MCF 10A (cell line): ENCODE results near the gene BSND. TPM values are rescaled to one million over a fixed set of nuclear protein-coding genes. Genes with fewer than 3 reads are reported as not detected.
A peak's percentile ranks its signal among the peaks of the same experiment; 100 is the strongest.

Experiments used
- BruUV-seq: library from RNA; stranded (reverse); fragments of 400-500 nt; replicated peaks from 2 replicates; lab custom pipeline; 2021; lab: Mats Ljungman, UMichigan
- CTCF ChIA-PET: fragments of 300-600 bp; sonication (Branson Sonifier 250); formaldehyde crosslinking; extraction: SDS; loops from one replicate; lab custom pipeline; 2021; ENCODE audit warnings: antibody characterized with exemption, inconsistent platforms; lab: Yijun Ruan, JAX
- POLR2A ChIA-PET: fragments of 300-600, 350-650 bp; sonication (Branson Sonifier 250); formaldehyde crosslinking; extraction: SDS; loops from one replicate; lab custom pipeline; 2020; ENCODE audit warnings: antibody characterized with exemption, inconsistent platforms; lab: Yijun Ruan, JAX
- DNase-seq: peaks from one replicate; pipeline ENCODE4 v3.0.0-alpha.2; 2018; ENCODE audit not compliant: unreplicated experiment
- H3K27ac Mint-ChIP-seq: one replicate; pipeline ENCODE4 v1.8.0; 2022; ENCODE audit warnings: mild to moderate bottlenecking, low read depth, mixed read lengths; ENCODE audit not compliant: unreplicated experiment
- H3K27me3 Mint-ChIP-seq: one replicate; pipeline ENCODE4 v1.8.0; 2022; ENCODE audit warnings: mixed read lengths; ENCODE audit not compliant: insufficient read depth, unreplicated experiment
- H3K36me3 Mint-ChIP-seq: one replicate; pipeline ENCODE4 v1.8.0; 2022; ENCODE audit warnings: mild to moderate bottlenecking, moderate library complexity, mixed read lengths; ENCODE audit not compliant: insufficient read depth, unreplicated experiment
- H3K4me1 Mint-ChIP-seq: one replicate; pipeline ENCODE4 v1.8.0; 2022; ENCODE audit warnings: mixed read lengths; ENCODE audit not compliant: insufficient read depth, unreplicated experiment
- H3K4me3 Mint-ChIP-seq: one replicate; pipeline ENCODE4 v1.8.0; 2022; ENCODE audit warnings: mild to moderate bottlenecking, moderate library complexity, mixed read lengths; ENCODE audit not compliant: unreplicated experiment
- H3K9me3 Mint-ChIP-seq: one replicate; pipeline ENCODE4 v1.8.0; 2022; ENCODE audit warnings: mixed read lengths; ENCODE audit not compliant: unreplicated experiment
- intact Hi-C: fragments of 100-400 bp; cut with micrococcal nuclease; formaldehyde crosslinking; loops from 2 replicates; pipeline ENCODE4 v1.14.1; 2022
- total RNA-seq: library from RNA; stranded (reverse); gene quantifications from 2 replicates; pipeline ENCODE4 v1.2.3, GENCODE V29; 2022
- TF ChIP-seq, protein P1 (sequence below): fragments of 200-600 bp; IDR thresholded peaks from one replicate; pipeline ENCODE4 v1.8.0; 2022; ENCODE audit warnings: antibody characterized with exemption, mild to moderate bottlenecking; ENCODE audit not compliant: unreplicated experiment

Gene BSND
- total RNA-seq, 1 experiment from 2014 or later = not detected

GRCh38 chr1:55005351-55006140 lies 6.8 kb downstream of the BSND start:
- POLR2A ChIA-PET = no interaction called here
- intact Hi-C loops = no loop called here
- DNase-seq = no peak

GRCh38 chr1:55006931-55007330 lies 8.2 kb downstream of the BSND start:
- CTCF ChIA-PET = interaction anchor here (0.6 to 4.6 kb wide), 4 partner anchors 10 to 889 kb away, joined by 5 to 24 read pairs (median 14); partner anchors contain the start of gene BSND
- peaks cover 6% of the 10 kb centered on the region for H3K4me1 Mint-ChIP-seq
- no peaks in the 10 kb centered on the region for H3K9me3 Mint-ChIP-seq
- intact Hi-C loops = no loop called here
- no peak overlapping the region for H3K4me3 Mint-ChIP-seq
- no peak overlapping the region for H3K27ac Mint-ChIP-seq
- TF ChIP-seq, protein P1, sequence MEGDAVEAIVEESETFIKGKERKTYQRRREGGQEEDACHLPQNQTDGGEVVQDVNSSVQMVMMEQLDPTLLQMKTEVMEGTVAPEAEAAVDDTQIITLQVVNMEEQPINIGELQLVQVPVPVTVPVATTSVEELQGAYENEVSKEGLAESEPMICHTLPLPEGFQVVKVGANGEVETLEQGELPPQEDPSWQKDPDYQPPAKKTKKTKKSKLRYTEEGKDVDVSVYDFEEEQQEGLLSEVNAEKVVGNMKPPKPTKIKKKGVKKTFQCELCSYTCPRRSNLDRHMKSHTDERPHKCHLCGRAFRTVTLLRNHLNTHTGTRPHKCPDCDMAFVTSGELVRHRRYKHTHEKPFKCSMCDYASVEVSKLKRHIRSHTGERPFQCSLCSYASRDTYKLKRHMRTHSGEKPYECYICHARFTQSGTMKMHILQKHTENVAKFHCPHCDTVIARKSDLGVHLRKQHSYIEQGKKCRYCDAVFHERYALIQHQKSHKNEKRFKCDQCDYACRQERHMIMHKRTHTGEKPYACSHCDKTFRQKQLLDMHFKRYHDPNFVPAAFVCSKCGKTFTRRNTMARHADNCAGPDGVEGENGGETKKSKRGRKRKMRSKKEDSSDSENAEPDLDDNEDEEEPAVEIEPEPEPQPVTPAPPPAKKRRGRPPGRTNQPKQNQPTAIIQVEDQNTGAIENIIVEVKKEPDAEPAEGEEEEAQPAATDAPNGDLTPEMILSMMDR = no peak
- H3K36me3 Mint-ChIP-seq = no peaks in the 10 kb centered on the region
- no TSS peak for BruUV-seq
- peaks cover under 1% of the 10 kb centered on the region for H3K27me3 Mint-ChIP-seq
- POLR2A ChIA-PET = no interaction called here
- no peak for DNase-seq

More at GRCh38 chr1:55005351-55006140, 6.8 kb downstream of the BSND start:
- TF ChIP-seq, protein P1 = no peak
- no peak overlapping the region for H3K4me3 Mint-ChIP-seq
- H3K4me1 Mint-ChIP-seq = peaks cover 6% of the 10 kb centered on the region
- no peaks in the 10 kb centered on the region for H3K27me3 Mint-ChIP-seq
- no peaks in the 10 kb centered on the region for H3K9me3 Mint-ChIP-seq
- no peak overlapping the region for H3K27ac Mint-ChIP-seq
- H3K36me3 Mint-ChIP-seq = no peaks in the 10 kb centered on the region
- BruUV-seq = no TSS peak
- CTCF ChIA-PET = interaction anchor here (1.2 to 4.6 kb wide), 3 partner anchors 9 to 16 kb away, joined by 5 to 24 read pairs (median 6); no protein-coding TSS in a partner anchor

DNA sequence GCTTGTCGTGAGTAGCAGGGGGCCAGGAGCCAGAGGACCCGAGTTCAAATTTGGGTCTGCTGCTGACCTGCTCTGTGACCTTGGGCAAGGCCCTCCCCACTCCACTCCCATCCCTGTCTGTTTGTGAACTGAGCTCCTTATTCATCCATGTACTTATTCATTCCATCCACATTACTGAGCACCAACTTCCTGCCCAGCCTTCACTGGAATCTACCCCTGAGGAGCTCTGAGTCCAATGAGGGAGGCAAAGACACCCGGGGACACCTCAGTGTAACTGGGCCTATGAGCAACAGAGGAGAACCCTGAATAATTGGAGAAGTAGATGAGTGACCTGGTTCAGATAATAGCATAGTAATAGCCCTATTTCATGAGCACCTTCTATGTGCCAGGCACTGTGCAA lies 8.9 kb downstream of the BSND start:
- POLR2A ChIA-PET = interaction anchor here (0.6 kb wide), 1 partner anchor 96 kb away, joined by 3 read pairs; no protein-coding TSS in a partner anchor
- Mint-ChIP-seq H3K27me3 (peaks cover 7% of the 10 kb centered on the region), H3K4me3 (no peak overlapping the region), H3K36me3 (no peaks in the 10 kb centered on the region), H3K27ac (no peak overlapping the region), H3K4me1 (peaks cover 6% of the 10 kb centered on the region), H3K9me3 (no peaks in the 10 kb centered on the region)
- CTCF ChIA-PET = interaction anchor here (0.6 to 4.6 kb wide), 4 partner anchors 10 to 888 kb away, joined by 5 to 24 read pairs (median 14); partner anchors contain the start of gene BSND
- no TSS peak for BruUV-seq
- TF ChIP-seq, protein P1 = no peak
- intact Hi-C loops = no loop called here
- peak; percentile 10 for DNase-seq

GRCh38 chr1:55010194-55010886 lies 11.6 kb downstream of the BSND start:
- peaks cover 29% of the 10 kb centered on the region for H3K27me3 Mint-ChIP-seq
- TF ChIP-seq, protein P1 = no peak
- no peak overlapping the region for H3K4me3 Mint-ChIP-seq
- no peaks in the 10 kb centered on the region for H3K9me3 Mint-ChIP-seq
- peaks cover 6% of the 10 kb centered on the region for H3K4me1 Mint-ChIP-seq
- ChIA-PET POLR2A (no interaction called here), CTCF (interaction anchor here (1.1 to 3.6 kb wide), 3 partner anchors 12 to 60 kb away, joined by 5 to 19 read pairs (median 9); partner anchors contain the start of gene BSND)
- no TSS peak for BruUV-seq
- intact Hi-C loops = no loop called here
- DNase-seq = no peak
- H3K27ac Mint-ChIP-seq = no peak overlapping the region
- H3K36me3 Mint-ChIP-seq = no peaks in the 10 kb centered on the region
